Stimulated activated effector memory CD8-positive, alpha-beta T cell treated with anti-CD3 and anti-CD28 coated beads, Interleukin-12 subunit alpha, Interleukin-12 subunit beta, amount 100 ng/mL, for 72 hours (primary cell): Measurements from ENCODE around the gene ARMC6.

Experiments
- ATAC-seq: fragments of 150-1000 bp; cut with Tn5 transposase; 2 replicates; pipeline ENCODE4 v1.10.0; 2021
- DNase-seq, 2 donors: peaks; one replicate each; pipeline ENCODE4 v3.0.0; 2021 to 2022; ENCODE audit warnings: low spot score in 2 of 2
- H3K27ac Mint-ChIP-seq: one replicate; pipeline ENCODE4 v1.8.0; 2022; ENCODE audit warnings: mild to moderate bottlenecking, mixed read lengths
- H3K36me3 Mint-ChIP-seq: one replicate; pipeline ENCODE4 v1.8.0; 2022; ENCODE audit warnings: mild to moderate bottlenecking, mixed read lengths
- H3K4me1 Mint-ChIP-seq: one replicate; pipeline ENCODE4 v1.8.0; 2022; ENCODE audit warnings: mixed read lengths
- H3K4me3 Mint-ChIP-seq: one replicate; pipeline ENCODE4 v1.8.0; 2022; ENCODE audit warnings: mild to moderate bottlenecking, mixed read lengths
- H3K9me3 Mint-ChIP-seq: one replicate; pipeline ENCODE4 v1.8.0; 2022; ENCODE audit warnings: mixed read lengths

ARMC6 gene

GRCh38 chr19:19068659-19069654 is 35.6 kb downstream of the ARMC6 start:
- no peak for ATAC-seq
- H3K27ac Mint-ChIP-seq, result peak overlapping the region; percentile 69

DNA sequence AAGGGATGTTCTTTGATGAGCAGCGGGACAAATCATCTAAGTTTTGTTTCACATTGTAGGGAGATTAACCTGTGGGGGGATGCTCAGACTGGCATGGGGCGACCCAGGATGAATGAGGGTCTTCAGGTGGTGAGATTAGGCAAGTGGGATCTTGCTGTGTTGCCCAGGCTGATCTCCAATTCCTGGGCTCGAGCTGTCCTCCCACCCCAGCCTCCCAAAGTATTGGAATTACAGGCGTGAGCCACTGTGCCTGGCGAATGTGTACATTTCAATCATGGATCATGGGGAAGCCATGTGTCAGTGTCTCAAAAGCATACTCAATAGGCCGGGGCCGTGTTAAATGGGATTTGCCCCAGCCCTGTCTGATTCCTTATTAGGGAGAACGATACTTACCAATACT is 38.5 kb downstream of the ARMC6 start:
- peaks cover 23% of the 10 kb centered on the region for H3K4me1 Mint-ChIP-seq
- no peak overlapping the region for H3K4me3 Mint-ChIP-seq
- no peak overlapping the region for H3K27ac Mint-ChIP-seq
- no peak for DNase-seq
- peaks cover 17% of the 10 kb centered on the region for H3K36me3 Mint-ChIP-seq
- no peak for ATAC-seq
- no peaks in the 10 kb centered on the region for H3K9me3 Mint-ChIP-seq

More at GRCh38 chr19:19068659-19069654, 35.6 kb downstream of the ARMC6 start:
- Mint-ChIP-seq H3K36me3 (peaks cover 14% of the 10 kb centered on the region), H3K4me3 (no peak overlapping the region), H3K4me1 (peaks cover 31% of the 10 kb centered on the region), H3K9me3 (no peaks in the 10 kb centered on the region)
- DNase-seq, result no peak

GRCh38 chr19:19074196-19074882 is 40.9 kb downstream of the ARMC6 start:
- ATAC-seq (no peak), DNase-seq (no peak)
- Mint-ChIP-seq H3K4me3 (no peak overlapping the region), H3K9me3 (no peaks in the 10 kb centered on the region), H3K27ac (no peak overlapping the region), H3K4me1 (peaks cover 34% of the 10 kb centered on the region), H3K36me3 (peaks cover 19% of the 10 kb centered on the region)

DNA sequence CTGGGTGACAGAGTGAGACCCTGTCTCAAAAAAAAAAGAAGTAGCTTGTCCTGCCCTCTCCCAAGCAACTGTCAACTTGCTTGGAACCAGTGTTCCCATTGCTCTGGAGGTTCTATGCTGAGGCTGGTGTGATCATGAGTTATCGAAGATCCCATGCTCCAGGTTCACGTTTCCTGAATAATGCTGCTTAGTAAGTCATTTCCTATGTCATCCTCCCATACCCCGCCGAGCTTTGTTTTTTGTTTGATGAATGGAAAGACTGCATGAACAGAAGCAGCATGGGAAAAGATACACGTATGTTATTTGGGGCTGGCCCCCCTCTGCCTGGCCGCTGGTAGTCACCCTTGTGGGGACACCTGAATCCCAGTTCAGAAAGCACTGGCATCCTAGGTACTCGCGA is 41.7 kb downstream of the ARMC6 start:
- Mint-ChIP-seq H3K4me1 (peaks cover 37% of the 10 kb centered on the region), H3K27ac (no peak overlapping the region), H3K9me3 (no peaks in the 10 kb centered on the region), H3K36me3 (peaks cover 19% of the 10 kb centered on the region), H3K4me3 (no peak overlapping the region)
- ATAC-seq (no peak), DNase-seq (no peak)

DNA sequence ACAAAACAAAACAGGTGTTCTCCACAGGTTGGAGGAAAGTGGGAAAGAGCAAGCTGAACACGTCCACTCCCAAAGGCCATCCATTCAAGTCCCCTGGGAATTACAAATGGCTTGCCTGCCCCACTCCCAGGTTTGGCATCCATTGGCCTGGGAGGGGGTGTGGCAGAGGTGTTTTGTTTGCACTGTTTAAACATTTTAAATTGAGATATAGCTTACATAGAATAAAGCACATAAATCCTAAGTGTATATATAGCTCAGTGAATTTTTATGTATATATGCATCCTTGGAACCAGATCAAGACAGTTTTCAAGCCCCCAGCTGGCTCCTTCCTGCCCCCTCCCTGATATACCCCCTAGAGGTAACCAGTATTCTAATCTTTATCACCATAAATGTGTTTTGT is 43.1 kb downstream of the ARMC6 start:
- no peak for ATAC-seq
- peaks cover 38% of the 10 kb centered on the region for H3K4me1 Mint-ChIP-seq

DNA sequence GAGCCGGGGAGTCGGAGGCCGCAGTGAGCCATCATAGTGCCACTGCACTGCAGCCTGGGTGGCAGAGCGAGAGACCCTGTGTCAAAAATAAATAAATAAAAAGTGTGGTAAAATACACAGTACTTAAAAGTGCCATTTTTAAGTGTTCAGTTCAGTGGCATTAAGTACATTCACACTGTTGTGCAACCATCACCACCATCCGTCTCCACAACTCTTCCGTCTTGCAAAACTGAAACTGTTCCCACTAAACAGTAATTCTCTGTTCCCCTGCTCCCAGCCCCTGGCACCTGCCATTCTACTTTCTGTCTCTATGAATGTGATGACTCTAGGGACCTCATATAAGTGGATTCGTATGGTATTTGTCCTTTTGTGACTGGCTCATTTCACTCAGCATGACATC is 43.7 kb downstream of the ARMC6 start:
- Mint-ChIP-seq H3K4me3 (no peak overlapping the region), H3K36me3 (peaks cover 19% of the 10 kb centered on the region), H3K4me1 (peaks cover 38% of the 10 kb centered on the region), H3K9me3 (no peaks in the 10 kb centered on the region), H3K27ac (no peak overlapping the region)
- ATAC-seq (no peak), DNase-seq (no peak)

More for the DNA sequence above, 43.1 kb downstream of the ARMC6 start:
- H3K9me3 Mint-ChIP-seq, result no peaks in the 10 kb centered on the region
- H3K27ac Mint-ChIP-seq, result no peak overlapping the region
- peaks cover 19% of the 10 kb centered on the region for H3K36me3 Mint-ChIP-seq
- no peak for DNase-seq
- no peak overlapping the region for H3K4me3 Mint-ChIP-seq

- H3K4me3 Mint-ChIP-seq, result no peak overlapping the region
- ATAC-seq, result no peak
These were observed 45.4 kb downstream of the ARMC6 start for GRCh38 chr19:19078801-19079200.

DNA sequence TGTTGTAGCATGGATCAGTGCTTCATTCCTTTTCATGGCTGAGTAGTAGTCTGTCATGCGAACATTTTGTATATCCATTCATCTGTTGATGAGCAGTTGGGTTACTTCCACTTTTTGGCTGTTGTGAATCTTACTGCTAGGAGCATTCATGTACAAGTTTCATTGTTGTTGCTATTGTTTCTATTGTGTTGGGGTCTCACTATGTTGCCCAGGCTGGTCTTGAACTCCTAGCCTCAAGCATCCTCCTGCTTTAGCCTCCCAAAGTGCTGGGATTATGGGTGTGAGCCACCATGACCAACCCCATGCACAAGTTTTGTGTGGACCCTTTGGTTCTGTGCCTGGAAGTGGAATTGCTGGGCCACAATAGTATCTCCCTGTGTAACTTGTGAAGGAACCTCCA is 46.2 kb downstream of the ARMC6 start:
- no peak overlapping the region for H3K27ac Mint-ChIP-seq
- no peak for ATAC-seq
- H3K36me3 Mint-ChIP-seq, result peaks cover 11% of the 10 kb centered on the region
- peaks cover 29% of the 10 kb centered on the region for H3K4me1 Mint-ChIP-seq
- no peak overlapping the region for H3K4me3 Mint-ChIP-seq
- H3K9me3 Mint-ChIP-seq, result no peaks in the 10 kb centered on the region
- DNase-seq, result no peak

More at GRCh38 chr19:19078801-19079200, 45.4 kb downstream of the ARMC6 start:
- no peak for DNase-seq
- no peaks in the 10 kb centered on the region for H3K9me3 Mint-ChIP-seq
- H3K27ac Mint-ChIP-seq, result no peak overlapping the region
- H3K36me3 Mint-ChIP-seq, result peaks cover 11% of the 10 kb centered on the region
- peaks cover 29% of the 10 kb centered on the region for H3K4me1 Mint-ChIP-seq

- H3K27ac Mint-ChIP-seq, result no peak overlapping the region
- ATAC-seq (no peak), DNase-seq (no peak)
- no peak overlapping the region for H3K4me3 Mint-ChIP-seq
- H3K9me3 Mint-ChIP-seq, result no peaks in the 10 kb centered on the region
- H3K4me1 Mint-ChIP-seq, result peaks cover 24% of the 10 kb centered on the region
- H3K36me3 Mint-ChIP-seq, result peaks cover 3% of the 10 kb centered on the region
These were observed 48.3 kb downstream of the ARMC6 start for GRCh38 chr19:19081642-19082151.

GRCh38 chr19:19083413-19084178 is 50.2 kb downstream of the ARMC6 start:
- DNase-seq, result no peak
- Mint-ChIP-seq H3K4me1 (peaks cover 9% of the 10 kb centered on the region), H3K9me3 (no peaks in the 10 kb centered on the region), H3K27ac (peak overlapping the region; percentile 74), H3K4me3 (no peak overlapping the region), H3K36me3 (peaks cover 7% of the 10 kb centered on the region)
- ATAC-seq, result no peak

DNA sequence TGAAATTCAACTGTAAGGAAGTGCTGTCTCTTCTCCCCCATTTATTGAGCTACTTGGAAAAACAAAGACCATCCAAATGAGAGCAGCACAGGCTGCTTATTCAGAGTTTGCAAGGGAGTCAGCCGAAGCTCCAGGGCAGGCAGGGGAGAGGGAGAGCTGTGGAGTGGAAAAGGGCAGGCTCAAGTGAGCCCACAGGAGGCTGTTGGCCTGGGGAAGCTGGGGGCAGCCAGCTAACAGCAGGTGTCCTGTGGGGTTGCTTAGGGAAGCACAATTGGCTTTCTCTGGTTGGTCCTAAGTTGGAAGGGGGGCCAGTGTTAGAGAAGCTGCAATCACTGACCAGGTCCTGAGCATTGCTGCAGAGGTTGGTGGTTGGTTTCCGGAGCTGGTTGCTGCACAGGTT is 54.3 kb downstream of the ARMC6 start:
- Mint-ChIP-seq H3K27ac (peak overlapping the region; percentile 26), H3K4me1 (no peaks in the 10 kb centered on the region), H3K36me3 (peaks cover 7% of the 10 kb centered on the region), H3K9me3 (no peaks in the 10 kb centered on the region), H3K4me3 (no peak overlapping the region)
- DNase-seq (no peak), ATAC-seq (no peak)

- Mint-ChIP-seq H3K27ac (no peak overlapping the region), H3K36me3 (peaks cover 11% of the 10 kb centered on the region), H3K4me3 (no peak overlapping the region), H3K4me1 (peaks cover 5% of the 10 kb centered on the region), H3K9me3 (no peaks in the 10 kb centered on the region)
- ATAC-seq (no peak), DNase-seq (no peak)
These were observed 61.1 kb downstream of the ARMC6 start for GRCh38 chr19:19094513-19094912.

DNA sequence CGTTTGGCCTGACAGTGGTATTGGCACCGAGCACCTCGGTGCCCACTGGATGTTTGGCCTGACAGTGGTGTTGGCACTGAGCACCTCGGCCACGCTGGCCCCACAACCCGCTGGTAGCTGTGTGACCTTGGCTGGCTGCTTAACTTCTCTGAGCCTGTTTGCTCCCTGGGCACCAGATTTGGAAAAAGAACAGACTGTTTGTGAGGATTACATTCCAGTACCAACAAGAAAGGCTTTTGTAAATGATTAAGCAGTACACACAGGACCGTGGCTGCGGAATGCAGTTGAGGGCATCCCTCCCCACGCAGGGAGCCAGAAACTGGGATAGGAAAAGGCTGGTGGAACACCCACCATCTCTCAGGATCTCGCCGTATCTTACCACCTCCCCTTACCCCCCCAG is 62.3 kb downstream of the ARMC6 start:
- DNase-seq (no peak), ATAC-seq (no peak)
- Mint-ChIP-seq H3K4me3 (no peak overlapping the region), H3K36me3 (peaks cover 22% of the 10 kb centered on the region), H3K9me3 (no peaks in the 10 kb centered on the region), H3K4me1 (peaks cover 11% of the 10 kb centered on the region), H3K27ac (no peak overlapping the region)

DNA sequence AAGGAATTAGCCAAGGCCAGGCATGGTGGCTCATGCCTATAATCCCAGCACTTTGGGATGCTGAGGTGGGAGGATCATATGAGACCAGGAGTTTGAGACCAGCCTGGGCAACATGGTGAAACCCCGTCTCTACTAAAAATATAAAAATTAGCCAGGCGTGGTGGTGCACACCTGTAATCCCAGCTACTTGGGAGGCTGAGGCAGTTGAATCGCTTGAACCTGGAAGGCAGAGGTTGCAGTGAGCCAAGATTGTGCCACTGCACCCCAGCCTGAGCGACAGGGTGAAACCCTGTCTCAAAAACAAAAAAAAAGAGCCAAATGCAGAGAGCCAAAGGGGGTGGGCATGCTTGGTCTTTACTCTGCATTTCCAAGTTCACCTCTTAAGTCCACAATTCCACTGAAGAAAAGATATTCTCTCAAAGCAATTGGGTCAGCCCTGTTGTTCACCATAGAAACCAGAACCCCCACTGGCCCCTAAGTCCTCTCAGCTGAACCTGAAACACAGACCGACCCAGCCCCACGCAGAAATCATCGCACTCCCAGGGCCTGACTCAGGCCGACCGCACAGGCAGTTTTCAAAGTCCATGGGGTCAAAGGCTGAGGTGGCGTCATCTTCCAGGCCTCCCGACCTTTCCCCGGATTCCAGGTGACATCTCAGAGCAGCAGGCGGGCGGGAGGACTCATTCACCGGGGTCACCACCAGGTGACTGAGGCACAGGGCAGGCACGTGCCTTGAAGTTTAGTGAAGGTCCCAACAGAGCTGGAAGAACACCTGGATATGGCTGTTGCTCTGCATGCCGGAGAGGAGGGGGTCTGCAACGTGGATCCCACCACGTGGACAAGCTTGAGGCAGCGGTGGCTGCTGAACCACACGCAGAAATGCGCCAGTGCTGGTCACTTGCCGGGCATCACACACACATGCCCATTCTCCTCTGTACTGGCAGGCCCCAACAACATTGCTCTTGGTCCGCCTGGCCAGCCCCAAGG is 63.5 kb downstream of the ARMC6 start:
- H3K9me3 Mint-ChIP-seq, result no peaks in the 10 kb centered on the region
- ATAC-seq (no peak), DNase-seq (no peak)
- H3K27ac Mint-ChIP-seq, result no peak overlapping the region
- H3K4me1 Mint-ChIP-seq, result peaks cover 12% of the 10 kb centered on the region
- no peak overlapping the region for H3K4me3 Mint-ChIP-seq
- peaks cover 23% of the 10 kb centered on the region for H3K36me3 Mint-ChIP-seq
